ENCODE measurements around the gene HMX1. TPM values are rescaled to one million over a fixed set of nuclear protein-coding genes. Genes with fewer than 3 reads are reported as not detected.

The HMX1 gene
- total RNA-seq, 1 donor from 2014 or later = not detected

- POLR2A ChIA-PET = no interaction called here
- ATAC-seq (ENCODE audit: low read depth) (no peak), DNase-seq (no peak)
- Mint-ChIP-seq H3K27ac (no peak overlapping the region), H3K4me3 (no peak overlapping the region), H3K9me3 (peaks cover 2% of the 10 kb centered on the region), H3K4me1 (no peaks in the 10 kb centered on the region), H3K27me3 (peaks cover 10% of the 10 kb centered on the region), H3K36me3 (ENCODE audit: low read depth) (no peaks in the 10 kb centered on the region)
- intact Hi-C loops (cut with micrococcal nuclease) = no loop called here
- CTCF ChIA-PET = no interaction called here
- no peak for TF ChIP-seq CTCF (IDR thresholded peaks at IDR 0.05)
Measured at GRCh38 chr4:8900588-8900987, 28.9 kb upstream of the HMX1 start.

GRCh38 chr4:8898419-8898818 lies 26.8 kb upstream of the HMX1 start:
- peaks cover 20% of the 10 kb centered on the region for H3K27me3 Mint-ChIP-seq
- CTCF ChIA-PET = no interaction called here
- POLR2A ChIA-PET = no interaction called here
- H3K9me3 Mint-ChIP-seq = peaks cover 2% of the 10 kb centered on the region
- H3K4me3 Mint-ChIP-seq = no peak overlapping the region
- TF ChIP-seq CTCF (IDR thresholded peaks at IDR 0.05) = no peak
- H3K4me1 Mint-ChIP-seq = no peaks in the 10 kb centered on the region
- no peaks in the 10 kb centered on the region for H3K36me3 Mint-ChIP-seq (ENCODE audit: low read depth)
- no peak for DNase-seq
- no peak for ATAC-seq (ENCODE audit: low read depth)
- no peak overlapping the region for H3K27ac Mint-ChIP-seq
- intact Hi-C loops (cut with micrococcal nuclease) = no loop called here

GRCh38 chr4:8897251-8898167 lies 25.9 kb upstream of the HMX1 start:
- Mint-ChIP-seq H3K4me3 (no peak overlapping the region), H3K36me3 (ENCODE audit: low read depth) (no peaks in the 10 kb centered on the region), H3K27me3 (peaks cover 20% of the 10 kb centered on the region), H3K4me1 (no peaks in the 10 kb centered on the region), H3K27ac (no peak overlapping the region), H3K9me3 (peaks cover 2% of the 10 kb centered on the region)
- no peak for DNase-seq
- no peak for TF ChIP-seq CTCF (IDR thresholded peaks at IDR 0.05)
- ATAC-seq (ENCODE audit: low read depth) = no peak
- intact Hi-C loops (cut with micrococcal nuclease) = no loop called here
- POLR2A ChIA-PET = no interaction called here
- CTCF ChIA-PET = no interaction called here

- CTCF ChIA-PET = no interaction called here
- intact Hi-C loops (cut with micrococcal nuclease) = no loop called here
- Mint-ChIP-seq H3K27me3 (peaks cover 20% of the 10 kb centered on the region), H3K4me1 (no peaks in the 10 kb centered on the region), H3K36me3 (ENCODE audit: low read depth) (no peaks in the 10 kb centered on the region), H3K4me3 (no peak overlapping the region), H3K9me3 (peaks cover 1% of the 10 kb centered on the region), H3K27ac (no peak overlapping the region)
- TF ChIP-seq CTCF (IDR thresholded peaks at IDR 0.05) = no peak
- DNase-seq (no peak), ATAC-seq (ENCODE audit: low read depth) (no peak)
- POLR2A ChIA-PET = no interaction called here
Measured at GRCh38 chr4:8896506-8896905, 24.9 kb upstream of the HMX1 start.

GRCh38 chr4:8896071-8896470 lies 24.4 kb upstream of the HMX1 start:
- Mint-ChIP-seq H3K27ac (no peak overlapping the region), H3K27me3 (peaks cover 25% of the 10 kb centered on the region), H3K4me3 (no peak overlapping the region), H3K4me1 (no peaks in the 10 kb centered on the region), H3K9me3 (no peaks in the 10 kb centered on the region), H3K36me3 (ENCODE audit: low read depth) (no peaks in the 10 kb centered on the region)
- ChIA-PET CTCF (no interaction called here), POLR2A (no interaction called here)
- no peak for TF ChIP-seq CTCF (IDR thresholded peaks at IDR 0.05)
- DNase-seq = no peak
- intact Hi-C loops (cut with micrococcal nuclease) = no loop called here
- ATAC-seq (ENCODE audit: low read depth) = no peak

Data from activated B cell treated with CpG ODN at 0.5 μM for 24 hours (primary cell).